HPDE6-E6E7 (cell line): Measurements from ENCODE around the gene S100A16.

Experiments used
- DNase-seq: peaks from one replicate; pipeline ENCODE4 v3.0.0; 2011; ENCODE audit warnings: missing footprints; ENCODE audit errors: extremely low spot score

Gene S100A16

DNA sequence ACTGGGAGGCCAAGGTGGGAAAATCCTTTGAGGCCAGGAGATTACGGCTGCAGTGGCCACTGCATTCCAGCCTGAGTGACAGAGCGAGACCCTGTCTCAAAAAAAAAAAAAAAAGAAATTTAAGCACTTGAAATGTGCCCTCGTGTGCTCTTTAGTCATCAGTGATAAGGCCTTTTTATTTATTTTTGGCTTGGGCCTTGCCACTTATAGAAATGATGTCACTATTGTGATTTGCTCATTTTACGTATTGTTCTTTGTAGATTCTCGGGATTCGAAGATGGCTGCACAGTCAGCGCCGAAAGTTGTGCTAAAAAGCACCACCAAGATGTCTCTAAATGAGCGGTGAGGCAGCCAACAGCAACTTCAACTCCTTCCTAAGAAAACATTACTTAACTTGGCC, 23.4 kb upstream of the S100A16 start:
- DNase-seq: no peak

DNA sequence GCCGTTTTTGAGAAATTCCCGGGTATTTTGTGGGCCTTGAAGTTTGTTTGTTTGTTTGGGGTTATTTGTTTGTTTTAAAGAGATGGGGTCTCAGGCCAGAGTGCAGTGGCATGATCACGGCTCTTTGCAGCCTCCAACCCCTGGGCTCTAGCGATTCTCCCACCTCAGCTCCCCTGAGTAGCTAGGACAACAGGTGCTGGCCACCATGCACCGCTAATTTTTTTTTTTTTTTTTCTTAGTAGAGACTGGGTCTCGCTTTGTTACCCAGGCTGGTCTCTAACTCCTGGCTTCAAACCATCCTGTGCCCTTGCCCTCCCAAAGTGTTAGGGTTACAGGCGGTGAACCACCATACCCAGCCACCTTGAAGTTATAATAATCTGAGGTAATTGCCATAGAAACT, 22.9 kb upstream of the S100A16 start:
- DNase-seq: no peak

DNA sequence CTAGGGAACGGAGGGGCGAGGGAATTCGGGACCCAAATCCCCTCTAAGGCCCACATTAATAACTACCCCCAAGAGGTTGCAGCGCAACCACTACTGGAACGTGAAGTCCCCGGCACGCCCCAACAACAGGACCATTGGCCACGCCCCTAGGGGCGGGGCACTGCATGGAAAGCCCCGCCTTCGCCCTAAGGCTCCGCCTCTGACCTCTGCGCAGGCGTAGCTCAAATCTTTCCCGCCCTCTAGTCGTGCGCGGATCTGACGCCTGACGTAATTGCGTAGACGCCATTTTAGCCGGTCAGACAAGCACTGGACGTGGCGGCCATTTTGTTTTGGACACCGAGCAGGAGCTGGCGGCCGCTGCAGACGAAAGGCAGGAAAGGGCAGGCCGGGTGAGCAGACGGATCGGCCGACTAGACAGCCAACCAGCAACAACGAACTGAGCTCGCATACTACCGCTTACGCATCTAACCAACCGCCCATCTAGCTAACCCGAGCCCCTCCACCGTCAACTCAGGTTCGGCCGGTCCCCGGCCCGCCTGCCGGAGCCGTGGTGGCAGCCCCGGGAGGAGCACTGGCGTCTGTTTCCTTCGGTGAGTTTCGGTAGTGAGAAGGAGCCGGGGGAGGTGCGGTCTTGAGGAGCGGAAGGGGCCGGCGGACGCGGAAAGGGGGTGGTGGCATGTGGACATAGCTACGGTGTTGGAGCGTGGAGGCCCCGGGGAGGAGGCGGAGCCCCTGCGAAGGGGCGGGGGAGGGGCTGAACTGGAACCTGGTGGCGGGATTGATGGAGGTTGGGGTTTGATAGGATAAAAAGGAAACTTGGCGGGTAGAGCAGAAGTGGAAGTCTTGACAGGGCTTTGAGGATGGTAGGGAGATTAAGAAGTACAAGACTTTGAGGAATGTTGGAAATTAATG, 21.1 kb upstream of the S100A16 start, which contains the start of gene CHTOP:
TSS of gene CHTOP (plus strand) at position 313 of the 912 bp plus-strand sequence. CDS start 2,523 bp downstream, outside the sequence.
- peak; percentile 95 for DNase-seq

DNA sequence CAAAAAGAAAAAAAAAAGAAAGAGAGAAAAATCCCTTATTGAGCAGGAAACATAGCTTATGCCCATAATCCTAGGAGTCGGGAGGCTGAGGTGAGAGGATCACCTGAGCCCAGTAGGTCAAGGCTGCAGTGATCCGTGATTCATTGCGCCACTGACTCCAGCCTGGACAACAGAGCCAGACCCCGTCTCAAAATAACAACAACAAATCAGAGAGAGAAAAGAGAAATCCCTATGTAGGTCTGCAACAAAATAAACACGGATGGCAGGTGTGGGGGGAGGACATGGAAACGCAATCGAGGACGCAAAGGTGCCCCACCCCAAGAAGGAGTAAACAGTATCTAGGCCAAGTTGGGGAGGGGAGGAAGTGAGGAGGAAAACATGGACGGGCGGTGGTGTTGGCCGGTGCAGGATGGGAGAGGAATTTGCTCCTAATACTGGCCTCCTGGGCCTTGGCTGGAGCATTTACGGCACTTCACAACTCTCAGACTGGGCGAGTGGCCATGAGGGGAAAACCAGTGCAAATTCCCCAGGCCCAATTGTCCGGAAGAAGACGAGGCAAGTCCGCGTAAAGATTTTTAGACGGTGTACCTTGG, 20.3 kb upstream of the S100A16 start:
- no peak for DNase-seq

DNA sequence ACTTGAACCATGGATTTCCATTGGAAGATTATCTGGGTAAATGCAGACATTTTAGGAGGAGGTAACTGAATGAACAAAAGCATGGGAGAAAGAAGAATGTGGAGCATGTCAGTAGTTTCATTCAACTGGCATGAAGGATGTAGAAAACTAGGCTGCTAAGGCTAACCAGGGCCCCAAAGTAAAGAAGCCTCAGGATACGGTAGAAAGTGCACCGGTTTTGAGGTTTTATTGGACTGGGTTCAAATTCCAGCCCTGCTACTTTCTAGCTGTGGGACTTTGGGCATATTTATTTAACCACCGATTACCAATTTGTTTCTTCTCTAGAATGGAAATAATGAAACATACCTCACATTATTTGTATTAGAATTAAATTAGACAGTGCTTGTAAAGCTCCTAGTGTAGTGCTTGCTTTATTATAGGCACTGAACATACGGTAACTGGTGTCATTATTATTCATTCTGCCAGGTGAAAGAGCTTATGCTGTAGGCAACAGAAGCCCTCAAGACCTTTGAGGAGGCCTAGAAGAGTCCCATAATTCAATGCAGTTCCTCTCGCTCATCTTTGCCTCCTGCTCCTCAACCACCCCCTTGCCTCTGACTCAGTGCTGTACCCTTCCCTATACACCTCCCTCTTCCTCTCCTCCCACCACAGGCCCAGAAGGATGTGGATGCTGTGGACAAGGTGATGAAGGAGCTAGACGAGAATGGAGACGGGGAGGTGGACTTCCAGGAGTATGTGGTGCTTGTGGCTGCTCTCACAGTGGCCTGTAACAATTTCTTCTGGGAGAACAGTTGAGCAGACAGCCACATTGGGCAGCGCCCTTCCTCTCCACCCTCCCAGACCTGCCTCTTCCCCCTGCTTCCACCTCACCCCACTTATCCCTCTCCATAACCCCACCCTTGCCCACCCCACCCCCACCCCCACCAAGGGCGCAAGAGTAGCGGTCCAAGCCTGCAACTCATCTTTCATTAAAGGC, 18.4 kb upstream of the S100A16 start:
- DNase-seq: no peak

DNA sequence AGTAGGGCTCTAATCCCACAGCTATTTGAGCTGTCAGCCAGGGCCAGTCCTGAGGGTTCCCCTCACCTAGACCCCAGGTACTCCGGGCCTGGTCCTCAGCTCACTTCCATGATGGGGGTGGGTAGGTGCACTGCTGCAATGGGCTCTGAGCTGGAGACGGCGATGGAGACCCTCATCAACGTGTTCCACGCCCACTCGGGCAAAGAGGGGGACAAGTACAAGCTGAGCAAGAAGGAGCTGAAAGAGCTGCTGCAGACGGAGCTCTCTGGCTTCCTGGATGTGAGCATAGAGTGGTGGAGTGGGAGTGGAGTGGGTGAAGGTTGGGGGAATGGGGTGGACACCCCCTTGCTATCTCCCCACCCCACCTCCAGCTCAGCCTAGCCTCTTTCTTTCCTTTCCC, 17.4 kb upstream of the S100A16 start:
- DNase-seq: no peak

DNA sequence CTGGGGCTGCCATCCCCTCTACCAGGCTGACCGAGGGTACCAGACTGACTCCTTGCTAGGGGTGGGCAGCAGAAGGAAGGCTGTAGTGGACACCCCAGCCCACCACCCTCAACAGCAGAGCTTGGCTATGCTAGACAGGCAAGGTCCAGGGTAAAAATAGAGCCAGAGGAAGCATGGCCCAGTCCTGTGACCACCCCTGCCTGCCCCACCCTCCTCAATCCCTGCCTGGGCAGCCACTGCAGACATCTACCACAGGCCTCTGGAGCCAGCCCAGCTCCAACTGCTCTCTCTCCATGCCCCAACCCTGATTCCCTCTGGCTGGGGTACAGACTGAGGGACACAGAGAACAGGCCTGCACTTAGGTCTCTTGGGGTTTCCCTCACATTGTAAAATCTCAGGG, 17.0 kb upstream of the S100A16 start:
- DNase-seq: no peak

DNA sequence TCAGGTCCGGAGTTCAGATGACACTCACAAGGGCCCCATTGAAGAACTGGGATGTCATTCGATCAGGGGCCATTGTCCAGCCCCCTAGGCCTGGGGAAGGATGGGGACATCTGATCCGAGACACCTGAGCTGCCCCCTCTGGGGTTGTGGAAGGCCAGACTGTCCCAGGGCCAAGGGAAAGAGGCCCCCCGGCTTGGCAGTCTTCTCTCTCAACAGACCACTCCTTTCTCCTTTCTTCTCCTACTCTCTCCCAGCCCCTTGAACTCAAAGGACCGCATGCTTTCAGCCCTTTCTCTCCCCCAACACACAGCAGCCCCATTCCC, 16.4 kb upstream of the S100A16 start:
- DNase-seq: no peak

DNA sequence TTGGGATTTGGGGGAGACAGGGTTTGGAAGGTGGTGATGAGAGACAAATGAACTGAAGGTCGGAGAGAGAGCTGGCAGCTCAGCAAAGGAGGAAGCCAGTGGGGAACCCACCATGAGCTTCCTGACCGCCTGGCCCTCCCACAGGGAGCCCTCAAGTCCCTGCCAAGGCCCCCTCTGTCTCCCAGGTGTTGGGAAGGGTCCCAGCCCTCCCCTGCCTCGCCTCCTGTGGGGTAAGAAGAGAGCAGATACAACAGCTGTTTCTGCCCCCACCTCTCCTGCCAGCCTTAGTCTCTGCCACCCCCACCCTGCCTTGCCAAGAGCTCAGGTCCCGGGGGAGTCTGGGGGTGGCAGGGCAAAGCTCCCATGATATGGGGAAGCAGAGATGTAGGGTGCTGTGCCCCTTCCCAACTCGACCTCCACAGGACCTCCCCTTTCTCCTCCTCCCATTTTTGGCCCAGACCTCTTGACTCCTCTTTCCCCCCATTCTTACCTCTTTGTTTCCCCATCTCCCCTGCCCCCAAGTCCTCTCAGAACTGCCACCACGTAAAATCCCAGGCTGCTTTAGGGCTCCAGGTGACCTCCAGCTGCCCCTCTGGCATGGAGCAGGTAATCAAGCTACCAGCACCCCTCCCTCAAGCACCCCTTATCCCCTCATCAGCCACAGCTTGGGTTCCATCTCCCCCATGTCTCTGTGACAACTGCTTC, 15.9 kb upstream of the S100A16 start:
- DNase-seq: no peak

DNA sequence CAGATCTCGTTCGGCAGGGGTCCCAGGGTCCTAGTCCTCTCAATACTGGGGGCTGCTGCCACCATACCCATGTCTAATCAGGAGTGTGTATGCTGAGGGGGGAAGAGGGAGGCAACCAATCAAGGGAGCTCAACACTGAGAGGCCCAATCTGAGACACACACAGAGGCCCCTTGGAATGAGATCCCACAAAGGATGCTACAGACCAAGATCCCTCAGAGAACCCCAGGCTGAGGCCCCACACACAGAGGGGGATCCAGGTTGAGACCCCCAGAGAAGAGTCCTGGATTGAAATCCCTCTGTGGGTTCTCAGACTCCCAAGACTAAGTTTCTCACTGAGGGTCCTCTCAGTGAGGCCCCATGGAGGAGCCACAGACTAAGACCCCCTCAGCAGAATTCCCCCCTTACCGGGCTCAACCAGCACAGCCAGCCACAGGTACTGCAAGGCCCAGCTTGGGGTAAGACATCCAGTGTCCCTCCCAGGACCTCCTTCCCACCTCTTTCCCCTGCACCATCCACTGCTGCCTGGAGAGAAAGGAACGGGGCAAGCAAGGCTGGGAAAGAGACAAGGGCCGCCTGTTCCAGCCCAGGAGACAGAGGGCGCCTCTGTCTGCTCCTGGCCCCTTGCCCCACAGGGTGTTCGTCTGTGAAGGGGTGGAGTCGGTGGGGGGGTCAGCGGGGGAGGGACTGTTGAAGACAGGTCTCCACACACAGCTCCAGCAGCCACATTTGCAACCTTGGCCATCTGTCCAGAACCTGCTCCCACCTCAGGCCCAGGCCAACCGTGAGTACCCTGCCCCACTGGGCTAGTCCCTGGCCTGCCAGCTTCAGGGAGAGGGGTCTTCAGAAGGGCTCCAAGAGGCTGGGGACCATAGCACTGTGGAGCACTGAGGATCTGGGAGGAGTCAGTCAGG, 15.0 kb upstream of the S100A16 start, which contains the start of gene S100A1:
TSS of gene S100A1 (plus strand) at position 720 of the 912 bp plus-strand sequence. CDS start 2,088 bp downstream, outside the sequence.
- DNase-seq: no peak

DNA sequence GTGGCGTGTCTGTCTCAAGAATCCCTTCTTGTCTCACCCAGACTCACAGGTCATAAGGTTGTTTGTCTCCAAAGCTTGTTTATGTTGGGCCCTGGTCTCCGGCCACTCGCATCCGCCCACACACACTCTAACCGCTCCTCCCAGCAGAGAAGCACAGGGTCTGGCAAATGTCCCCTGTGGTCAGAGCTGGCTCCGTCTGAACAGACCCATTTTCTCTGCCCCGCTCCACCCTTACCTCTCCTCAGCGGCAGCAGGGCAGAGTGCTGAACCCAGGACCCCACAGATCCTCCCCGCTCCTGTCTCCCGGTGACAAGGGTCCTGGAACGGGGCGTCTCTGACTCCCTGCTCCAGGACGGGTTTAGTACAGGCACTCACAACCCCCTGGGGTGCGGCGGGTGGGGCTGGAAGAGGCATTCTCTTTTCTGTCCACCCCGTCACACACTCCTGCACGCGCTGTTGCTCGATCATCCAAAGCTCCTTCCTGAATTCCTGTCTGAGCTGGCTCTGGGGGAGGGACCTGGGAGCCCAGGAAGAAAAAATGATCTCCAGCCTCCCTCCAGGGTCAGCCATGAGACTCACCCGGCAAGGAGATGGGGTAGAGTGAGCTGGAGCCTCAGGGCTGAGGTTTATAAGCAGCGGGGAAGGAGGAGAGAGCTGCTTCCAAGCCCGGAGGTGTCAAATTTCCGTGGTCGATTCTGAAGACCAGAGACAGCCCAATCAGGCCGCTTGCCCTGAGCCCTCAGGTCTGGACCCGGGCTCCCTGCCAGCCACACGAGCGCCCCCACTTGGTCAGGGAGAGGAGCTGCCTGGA, 14.2 kb upstream of the S100A16 start, which contains the start of gene S100A13:
TSS of gene S100A13 (minus strand) at position 602 of the 811 bp plus-strand sequence. CDS start 1,033 bp downstream, outside the sequence.
- peak; percentile 79 for DNase-seq

DNA sequence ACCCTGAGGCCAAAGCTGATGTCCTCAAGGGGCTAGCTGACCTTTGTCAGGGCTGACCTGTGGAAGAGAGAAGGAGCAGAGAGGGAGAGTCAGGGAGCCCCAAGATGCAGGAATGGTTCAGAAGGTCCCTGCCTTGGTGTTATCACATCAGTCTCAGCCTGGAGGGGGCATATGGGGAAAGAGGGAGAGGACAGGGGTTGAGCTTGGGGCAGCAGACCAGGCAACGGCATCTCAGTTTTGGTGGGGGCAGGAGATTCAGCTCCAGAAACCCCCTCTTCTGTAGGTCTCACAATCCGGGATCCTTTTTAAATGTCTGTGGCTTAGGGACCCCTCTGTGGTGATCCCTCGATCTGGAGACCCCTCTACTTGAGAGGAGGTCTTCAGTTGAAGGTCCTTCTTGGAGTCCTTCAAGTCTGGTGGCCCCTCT, 13.6 kb upstream of the S100A16 start:
- DNase-seq: no peak

DNA sequence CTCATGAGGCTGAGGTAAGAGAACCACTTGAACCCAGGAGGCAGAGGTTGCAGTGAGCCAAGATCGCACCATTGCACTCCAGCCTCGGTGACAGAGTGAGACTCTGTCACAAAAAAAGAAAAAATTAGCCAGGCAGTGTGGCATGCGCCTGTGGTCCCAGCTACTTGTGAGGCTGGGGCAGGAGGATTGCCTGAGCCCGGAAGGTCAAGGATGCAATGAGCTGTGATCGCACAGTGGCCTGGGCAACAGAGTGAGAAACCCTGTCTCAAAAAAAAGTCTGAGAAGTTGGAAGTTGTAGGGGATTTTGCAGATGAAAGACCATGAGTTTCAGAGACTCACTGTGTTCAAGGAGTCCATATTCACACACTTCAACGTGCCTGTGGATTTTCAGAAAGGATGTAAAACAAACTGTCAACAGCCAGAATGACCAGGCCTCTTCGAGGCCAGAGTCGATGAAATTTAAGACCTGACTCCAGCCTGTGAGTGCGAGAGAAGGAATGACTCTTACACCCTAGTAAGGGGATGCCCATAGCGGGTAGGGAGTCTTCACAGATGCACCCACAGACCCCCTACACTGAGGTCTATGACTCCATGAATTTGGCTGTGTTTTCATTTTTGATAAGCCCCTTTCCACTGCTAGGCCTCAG, 12.2 kb upstream of the S100A16 start:
- no peak for DNase-seq

DNA sequence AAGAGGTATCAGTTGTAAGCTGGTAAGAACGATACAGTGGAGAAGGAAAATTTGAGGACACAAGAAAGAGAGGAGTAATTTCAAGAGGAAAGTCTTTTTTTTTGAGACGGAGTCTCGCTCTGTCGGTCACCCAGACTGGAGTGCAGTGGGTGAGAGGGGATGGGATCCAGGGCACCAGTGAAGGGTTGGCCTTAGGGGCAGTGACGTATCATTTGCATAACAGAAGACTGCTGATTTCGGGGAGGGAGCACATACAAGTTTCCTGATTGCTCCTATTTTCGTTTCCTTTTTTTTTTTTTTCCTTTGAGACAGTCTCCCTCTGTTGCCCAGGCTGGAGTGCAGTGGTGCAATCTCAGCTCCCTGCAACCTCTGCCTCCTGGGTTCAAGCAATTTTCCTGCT, 10.2 kb upstream of the S100A16 start:
- DNase-seq: no peak

DNA sequence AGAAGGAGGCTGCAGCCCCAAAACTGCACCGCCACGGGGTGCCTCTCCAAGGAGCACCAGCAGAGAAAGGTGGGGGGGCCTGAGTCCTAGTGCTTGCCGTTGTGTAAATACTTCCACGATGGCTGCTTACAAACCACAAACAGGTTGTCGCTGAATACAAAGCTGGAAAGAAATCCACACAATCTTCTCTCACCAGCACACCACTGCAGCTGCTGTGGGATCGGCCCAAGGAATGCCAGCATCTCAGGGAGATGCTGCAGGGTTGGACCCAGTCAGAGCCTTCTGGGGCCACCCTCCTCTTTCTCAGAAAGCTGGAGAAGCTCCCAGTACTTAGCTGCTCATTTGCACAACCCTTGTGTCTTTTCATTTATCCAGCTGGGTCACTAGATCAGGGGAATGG, 6.2 kb upstream of the S100A16 start:
- no peak for DNase-seq

DNA sequence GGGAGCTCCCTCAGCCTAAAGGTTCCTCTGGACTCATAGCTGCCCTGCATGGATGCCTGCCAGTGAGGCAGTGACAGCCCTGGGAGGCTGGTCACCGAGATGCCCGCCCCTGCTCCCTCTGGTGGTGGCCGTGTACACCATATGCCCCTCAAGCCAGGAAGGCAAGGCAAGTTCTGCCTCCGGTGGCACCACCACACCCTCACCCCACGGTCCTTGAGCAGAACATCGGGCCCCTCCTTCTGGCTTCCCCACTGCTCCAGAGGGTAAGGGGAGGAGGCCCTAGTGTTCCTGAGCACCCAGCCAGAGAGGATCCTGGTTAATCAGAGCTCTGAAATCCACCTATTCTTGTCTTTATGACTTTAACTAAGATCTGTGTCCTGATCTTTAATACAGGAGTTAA, 4.7 kb upstream of the S100A16 start:
- no peak for DNase-seq

DNA sequence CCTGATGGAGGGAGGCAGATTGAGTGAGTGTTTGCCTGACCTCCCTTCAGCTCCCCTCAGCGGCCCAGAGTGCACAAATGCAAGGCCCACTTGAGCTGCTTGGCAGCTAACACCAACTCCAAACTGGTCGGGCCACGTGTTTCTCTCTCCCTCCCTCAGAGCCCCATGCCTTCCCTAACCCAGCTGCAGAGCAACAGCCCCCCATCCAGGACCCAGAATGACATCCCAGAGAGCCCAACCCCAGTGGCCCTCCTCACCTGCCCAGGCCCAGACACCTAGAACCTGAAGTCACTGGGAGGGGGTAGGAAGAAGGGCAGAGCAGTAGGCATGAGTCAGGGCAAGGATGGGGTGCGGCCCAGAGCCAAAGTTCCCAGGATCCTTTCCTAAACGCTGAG, 4.0 kb upstream of the S100A16 start:
- DNase-seq: no peak

DNA sequence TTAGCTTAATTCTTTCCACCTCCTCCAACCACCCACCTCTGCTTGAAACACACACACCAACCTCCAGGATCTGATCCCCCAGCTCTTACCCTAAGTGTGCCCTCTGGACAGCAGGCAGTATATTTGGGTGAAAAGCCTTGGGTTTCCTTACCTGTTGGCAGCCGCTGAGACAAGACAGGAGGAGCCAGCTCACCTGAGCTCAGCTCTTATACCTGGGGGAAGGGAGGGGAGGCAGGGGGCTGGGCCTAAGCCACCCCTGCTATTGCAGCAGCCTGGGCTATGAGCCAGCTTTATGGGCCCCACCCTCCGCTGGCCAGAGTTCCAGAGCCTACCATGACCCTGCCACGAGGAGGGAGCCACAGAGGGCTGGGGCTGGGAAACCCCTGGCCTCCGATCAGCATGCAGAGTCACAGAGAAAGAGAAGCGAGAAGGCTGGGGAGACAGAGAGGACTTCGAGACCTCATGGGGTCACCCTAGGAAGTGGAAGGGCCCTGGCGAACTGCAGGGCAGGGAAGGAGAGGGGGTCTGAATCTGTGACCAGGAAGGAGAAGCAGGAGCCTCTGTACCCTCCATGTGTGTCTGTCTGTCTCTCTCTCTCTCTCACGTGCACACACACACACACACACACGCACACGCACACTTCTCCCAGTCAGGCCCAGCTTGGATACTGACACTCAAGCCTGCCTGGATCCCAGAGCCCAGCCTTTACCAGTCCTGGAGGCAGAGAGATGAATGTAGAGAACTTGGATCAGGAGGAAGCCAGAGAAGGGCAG, 3.4 kb upstream of the S100A16 start, which contains the start of gene S100A14:
TSS of gene S100A14 (minus strand) at position 182 of the 773 bp plus-strand sequence. CDS start 467 bp downstream, outside the sequence.
- peak; percentile 90 for DNase-seq
